Keratinocyte (primary cell): ENCODE measurements around the gene RRP1. TPM values are rescaled to one million over a fixed set of nuclear protein-coding genes. Genes with fewer than 3 reads are reported as not detected.

Experiments used
- DNase-seq: peaks from one replicate; pipeline ENCODE4 v3.0.0-alpha.2; 2011; ENCODE audit warnings: low read depth, missing footprints, low spot score
- FAIRE-seq: peaks from 2 replicates; lab custom pipeline; 2011; peaks lifted over from hg19 to GRCh38; lab: Jason Lieb, UNC
- H2AFZ ChIP-seq: 2 replicates; pipeline ENCODE4 v1.6.0; 2012; ENCODE audit warnings: low read length, control low read depth, inconsistent platforms; ENCODE audit not compliant: control insufficient read depth
- H3K27ac ChIP-seq: 2 replicates; pipeline ENCODE4 v1.5.1; 2011; ENCODE audit warnings: low read length; ENCODE audit not compliant: control insufficient read depth, insufficient read depth
- H3K27me3 ChIP-seq: 3 replicates; pipeline ENCODE4 v1.6.0; 2011; ENCODE audit warnings: low read length; ENCODE audit not compliant: control insufficient read depth, insufficient read depth; ENCODE audit errors: extremely low read depth
- H3K36me3 ChIP-seq, 2 experiments: 2 replicates in 1 of 2; 3 replicates in 1 of 2; pipeline ENCODE4 v1.5.1; 2011; ENCODE audit warnings: low read length in 2 of 2, mild to moderate bottlenecking in 1 of 2; ENCODE audit not compliant: control insufficient read depth in 2 of 2, insufficient read depth in 2 of 2; ENCODE audit errors: extremely low read depth in 1 of 2
- H3K4me1 ChIP-seq: 3 replicates; pipeline ENCODE4 v1.5.1; 2011; ENCODE audit warnings: low read length; ENCODE audit not compliant: control insufficient read depth, insufficient read depth; ENCODE audit errors: extremely low read depth
- H3K4me2 ChIP-seq: 3 replicates; pipeline ENCODE4 v1.6.0; 2011; ENCODE audit warnings: low read depth, low read length; ENCODE audit not compliant: control insufficient read depth, insufficient read depth; ENCODE audit errors: extremely low read depth
- H3K4me3 ChIP-seq, 3 experiments: fragments of 200-600 bp in 1 of 3; sonication (generic) in 1 of 3; 2 replicates in 2 of 3; 3 replicates in 1 of 3; pipeline ENCODE4 v1.5.1; 2011 to 2016; ENCODE audit warnings: low read length in 3 of 3, mild to moderate bottlenecking in 3 of 3, control low read depth in 2 of 3, inconsistent platforms in 1 of 3, low read depth in 1 of 3, mixed read lengths in 1 of 3, mixed run types in 1 of 3, moderate library complexity in 1 of 3; ENCODE audit not compliant: control insufficient read depth in 2 of 3, insufficient read depth in 2 of 3; ENCODE audit errors: extremely low read depth in 1 of 3
- H3K79me2 ChIP-seq: 2 replicates; pipeline ENCODE4 v1.6.0; 2012; ENCODE audit warnings: low read length; ENCODE audit not compliant: control insufficient read depth, insufficient read depth
- H3K9ac ChIP-seq: 3 replicates; pipeline ENCODE4 v1.6.0; 2011; ENCODE audit warnings: low read length; ENCODE audit not compliant: control insufficient read depth, insufficient read depth; ENCODE audit errors: extremely low read depth
- H3K9me1 ChIP-seq: 3 replicates; pipeline ENCODE4 v1.6.0; 2011; ENCODE audit warnings: low read length; ENCODE audit not compliant: control insufficient read depth, insufficient read depth; ENCODE audit errors: extremely low read depth
- H3K9me3 ChIP-seq: 2 replicates; pipeline ENCODE4 v1.5.1; 2012; ENCODE audit warnings: low read depth, low read length; ENCODE audit not compliant: control insufficient read depth
- H4K20me1 ChIP-seq: 3 replicates; pipeline ENCODE4 v1.6.0; 2011; ENCODE audit warnings: low read length; ENCODE audit not compliant: control insufficient read depth, insufficient read depth; ENCODE audit errors: extremely low read depth
- CTCF ChIP-seq, 3 experiments: IDR thresholded peaks in 1 of 3; conservative IDR thresholded peaks in 1 of 3; optimal IDR thresholded peaks in 1 of 3; 2 replicates in 2 of 3; 3 replicates in 1 of 3; pipeline versions ENCODE3 to v1.5.1; 2011; ENCODE audit warnings: low read length in 3 of 3, mild to moderate bottlenecking in 3 of 3, moderate library complexity in 2 of 3, control low read depth in 1 of 3, inconsistent platforms in 1 of 3; ENCODE audit not compliant: insufficient read depth in 2 of 3; ENCODE audit errors: extremely low read depth in 1 of 3
- EZH2 ChIP-seq: IDR thresholded peaks from one replicate; pipeline ENCODE4 v1.6.1; 2012; ENCODE audit warnings: inconsistent platforms, mild to moderate bottlenecking, low read length, moderate library complexity
- dilution Hi-C: fragments of 300-500 bp; cut with MboI; formaldehyde crosslinking; loops from one replicate; pipeline ENCODE4 v1.7.0; 2020; ENCODE audit warnings: low sequenced_read_pairs; ENCODE audit not compliant: extremely low pct_ligation_motif_present
- polyA plus RNA-seq, 5 experiments: library from polyadenylated mRNA; depleted of rRNA in 3 of 5; stranded (reverse) in 3 of 5; stranded (forward) in 1 of 5; unstranded in 1 of 5; fragments of >200 nt; gene quantifications; 1 replicate in 1 of 5; 2 replicates in 3 of 5; 3 replicates in 1 of 5; pipeline versions ENCODE4 v1.2.1 to v1.2.3, GENCODE V29; 2011 to 2012; ENCODE audit warnings: missing spikeins in 2 of 5, low read depth in 1 of 5, low replicate concordance in 1 of 5

RRP1 gene
- polyA plus RNA-seq, 1 donor (not counting 4 experiments of a cell fraction or from before 2014, with no cell fraction given), result 25.0 TPM

- H3K9me3 ChIP-seq, result no peaks in the 10 kb centered on the region
- H4K20me1 ChIP-seq, result no peaks in the 10 kb centered on the region
- DNase-seq (no peak), FAIRE-seq (no peak)
- H3K36me3 ChIP-seq, result no peaks in the 10 kb centered on the region
- H3K4me1 ChIP-seq, result no peaks in the 10 kb centered on the region
- H3K27ac ChIP-seq, result no peak overlapping the region
- H3K4me3 ChIP-seq, result no peak overlapping the region
- dilution Hi-C loops, result no loop called here
- TF ChIP-seq EZH2 (no peak), CTCF (optimal IDR thresholded peaks at IDR 0.05 in 1 of 3, IDR thresholded peaks at IDR 0.05 in 1 of 3, conservative IDR thresholded peaks at IDR 0.05 in 1 of 3; ENCODE audit: extremely low read depth in 1 of 3, insufficient read depth in 2 of 3, low read length in 3 of 3) (no peak)
- H3K27me3 ChIP-seq, result peaks cover 18% of the 10 kb centered on the region
- no peaks in the 10 kb centered on the region for H3K9me1 ChIP-seq
- H3K79me2 ChIP-seq, result no peaks in the 10 kb centered on the region
- H2AFZ ChIP-seq, result no peak overlapping the region
- H3K9ac ChIP-seq, result no peak overlapping the region
- no peak overlapping the region for H3K4me2 ChIP-seq
Observed at GRCh38 chr21:43835050-43835449, 45.7 kb downstream of the RRP1 start.

- Histone ChIP-seq H2AFZ (no peak overlapping the region), H3K4me2 (no peak overlapping the region), H3K9me1 (no peaks in the 10 kb centered on the region), H3K4me1 (no peaks in the 10 kb centered on the region), H4K20me1 (no peaks in the 10 kb centered on the region), H3K27ac (no peak overlapping the region), H3K9me3 (no peaks in the 10 kb centered on the region), H3K9ac (no peak overlapping the region), H3K27me3 (peaks cover 18% of the 10 kb centered on the region), H3K79me2 (no peaks in the 10 kb centered on the region), H3K4me3 (no peak overlapping the region), H3K36me3 (no peaks in the 10 kb centered on the region)
- DNase-seq, result no peak
- FAIRE-seq, result no peak
- no peak for TF ChIP-seq EZH2
- no peak for TF ChIP-seq CTCF (optimal IDR thresholded peaks at IDR 0.05 in 1 of 3, IDR thresholded peaks at IDR 0.05 in 1 of 3, conservative IDR thresholded peaks at IDR 0.05 in 1 of 3; ENCODE audit: extremely low read depth in 1 of 3, insufficient read depth in 2 of 3, low read length in 3 of 3)
- dilution Hi-C loops, result no loop called here
Observed at GRCh38 chr21:43835861-43836260, 46.5 kb downstream of the RRP1 start.
